Measurements from ENCODE around the gene FBXW5. TPM values are rescaled to one million over a fixed set of nuclear protein-coding genes. Genes with fewer than 3 reads are reported as not detected.
A peak's percentile ranks its signal among the peaks of the same experiment; 100 is the strongest.

Gene FBXW5
- total RNA-seq, 1 experiment from 2014 or later: 50.8 TPM

GRCh38 chr9:136942112-136942880 is 2.2 kb downstream of the FBXW5 start:
- intact Hi-C loops (cut with micrococcal nuclease; ENCODE audit: unreplicated experiment): no loop called here
- H3K27me3 Mint-ChIP-seq (ENCODE audit: unreplicated experiment): no peaks in the 10 kb centered on the region
- DNase-seq: no peak
- BruUV-seq (replicated peaks): TSS peak; percentile 30
- TF ChIP-seq CTCF (IDR thresholded peaks at IDR 0.05; ENCODE audit: unreplicated experiment): no peak
- CTCF ChIA-PET: no interaction called here
- peak overlapping the region; percentile 63 for H3K4me3 Mint-ChIP-seq (ENCODE audit: low read depth, unreplicated experiment)
- H3K27ac Mint-ChIP-seq (ENCODE audit: unreplicated experiment): no peak overlapping the region
- H3K4me1 Mint-ChIP-seq (ENCODE audit: low read depth, unreplicated experiment): peaks cover 15% of the 10 kb centered on the region
- no peaks in the 10 kb centered on the region for H3K9me3 Mint-ChIP-seq (ENCODE audit: low read depth, unreplicated experiment)
- peaks cover 83% of the 10 kb centered on the region for H3K36me3 Mint-ChIP-seq (ENCODE audit: insufficient read depth, unreplicated experiment)

- no peak overlapping the region for H3K27ac Mint-ChIP-seq (ENCODE audit: unreplicated experiment)
- no peak for TF ChIP-seq CTCF (IDR thresholded peaks at IDR 0.05; ENCODE audit: unreplicated experiment)
Observed at GRCh38 chr9:136941231-136942111, 3.1 kb downstream of the FBXW5 start.

GRCh38 chr9:136940526-136941230 is 3.9 kb downstream of the FBXW5 start:
- no TSS peak for BruUV-seq (replicated peaks)
- peaks cover 82% of the 10 kb centered on the region for H3K36me3 Mint-ChIP-seq (ENCODE audit: insufficient read depth, unreplicated experiment)
- intact Hi-C loops (cut with micrococcal nuclease; ENCODE audit: unreplicated experiment): no loop called here
- no peaks in the 10 kb centered on the region for H3K27me3 Mint-ChIP-seq (ENCODE audit: unreplicated experiment)
- H3K27ac Mint-ChIP-seq (ENCODE audit: unreplicated experiment): no peak overlapping the region
- H3K4me3 Mint-ChIP-seq (ENCODE audit: low read depth, unreplicated experiment): no peak overlapping the region
- H3K4me1 Mint-ChIP-seq (ENCODE audit: low read depth, unreplicated experiment): peaks cover 15% of the 10 kb centered on the region
- no peak for TF ChIP-seq CTCF (IDR thresholded peaks at IDR 0.05; ENCODE audit: unreplicated experiment)
- CTCF ChIA-PET: no interaction called here
- DNase-seq: no peak
- H3K9me3 Mint-ChIP-seq (ENCODE audit: low read depth, unreplicated experiment): no peaks in the 10 kb centered on the region

More at GRCh38 chr9:136941231-136942111, 3.1 kb downstream of the FBXW5 start:
- intact Hi-C loops (cut with micrococcal nuclease; ENCODE audit: unreplicated experiment): no loop called here
- peaks cover 15% of the 10 kb centered on the region for H3K4me1 Mint-ChIP-seq (ENCODE audit: low read depth, unreplicated experiment)
- no peak for DNase-seq
- no peaks in the 10 kb centered on the region for H3K9me3 Mint-ChIP-seq (ENCODE audit: low read depth, unreplicated experiment)
- peaks cover 81% of the 10 kb centered on the region for H3K36me3 Mint-ChIP-seq (ENCODE audit: insufficient read depth, unreplicated experiment)
- CTCF ChIA-PET: no interaction called here
- H3K4me3 Mint-ChIP-seq (ENCODE audit: low read depth, unreplicated experiment): no peak overlapping the region
- BruUV-seq (replicated peaks): no TSS peak
- no peaks in the 10 kb centered on the region for H3K27me3 Mint-ChIP-seq (ENCODE audit: unreplicated experiment)

GRCh38 chr9:136939996-136940525 is 4.5 kb downstream of the FBXW5 start:
- no peak for DNase-seq
- peaks cover 14% of the 10 kb centered on the region for H3K4me1 Mint-ChIP-seq (ENCODE audit: low read depth, unreplicated experiment)
- CTCF ChIA-PET: no interaction called here
- peaks cover 76% of the 10 kb centered on the region for H3K36me3 Mint-ChIP-seq (ENCODE audit: insufficient read depth, unreplicated experiment)
- no peaks in the 10 kb centered on the region for H3K9me3 Mint-ChIP-seq (ENCODE audit: low read depth, unreplicated experiment)
- no peaks in the 10 kb centered on the region for H3K27me3 Mint-ChIP-seq (ENCODE audit: unreplicated experiment)
- no peak overlapping the region for H3K27ac Mint-ChIP-seq (ENCODE audit: unreplicated experiment)
- no peak overlapping the region for H3K4me3 Mint-ChIP-seq (ENCODE audit: low read depth, unreplicated experiment)
- intact Hi-C loops (cut with micrococcal nuclease; ENCODE audit: unreplicated experiment): no loop called here
- TF ChIP-seq CTCF (IDR thresholded peaks at IDR 0.05; ENCODE audit: unreplicated experiment): no peak
- no TSS peak for BruUV-seq (replicated peaks)
